ENCODE measurements around the gene ZNF141.
"Not testable (repeated sequence)": the region's sequence is repeated elsewhere in the genome, so short reads cannot be mapped to it uniquely, and the experiment has no call there.

ZNF141 gene

GRCh38 chr4:385934-386707, 48.5 kb downstream of the ZNF141 start:
- no peak for DNase-seq

GRCh38 chr4:386708-387105, 49.1 kb downstream of the ZNF141 start:
- no peak for DNase-seq

- no peak for DNase-seq
Observed at GRCh38 chr4:404006-404405, 66.4 kb downstream of the ZNF141 start.

GRCh38 chr4:408321-408720, 70.7 kb downstream of the ZNF141 start:
- DNase-seq: not testable (repeated sequence)

- DNase-seq: no peak
Observed at GRCh38 chr4:422587-422986, 85.0 kb downstream of the ZNF141 start.

Measured in SW 1271 (cell line).